Vagina (tissue), 2 donors: Measurements from ENCODE around the gene AMIGO2. TPM values are rescaled to one million over a fixed set of nuclear protein-coding genes. Genes with fewer than 3 reads are reported as not detected.
A peak's percentile ranks its signal among the peaks of the same experiment; 100 is the strongest.

ENCODE experiments used
- DNase-seq, 2 donors: peaks; one replicate each; pipeline ENCODE4 v3.0.0-alpha.2; 2017; ENCODE audit errors: extremely low spot score in 2 of 2
- H3K27ac ChIP-seq: fragments of 200-600 bp; sonication (generic); one replicate; pipeline ENCODE4 v1.5.1; 2019
- H3K27me3 ChIP-seq: fragments of 200-600 bp; sonication (generic); one replicate; pipeline ENCODE4 v1.5.1; 2019
- H3K36me3 ChIP-seq, 2 donors: fragments of 200-600 bp; sonication (generic); one replicate each; pipeline ENCODE4 v1.5.1; 2017 to 2019
- H3K4me1 ChIP-seq: fragments of 200-600 bp; sonication (generic); one replicate; pipeline ENCODE4 v1.5.1; 2019
- H3K4me3 ChIP-seq, 2 donors: fragments of 200-600 bp; sonication (generic); 1 replicate in 1 of 2; 2 replicates in 1 of 2; pipeline ENCODE4 v1.5.1; 2016 to 2019
- H3K9me3 ChIP-seq: fragments of 200-600 bp; sonication (generic); one replicate; pipeline ENCODE4 v1.5.1; 2019
- CTCF ChIP-seq, 3 experiments: fragments of 450-650 bp in 2 of 3; fragments of 200-600 bp in 1 of 3; sonication (generic) in 1 of 3; IDR thresholded peaks; one replicate each; pipeline ENCODE4 v1.5.1; 2017 to 2019; ENCODE audit warnings: antibody characterized with exemption in 3 of 3, mild to moderate bottlenecking in 2 of 3, moderate library complexity in 2 of 3
- POLR2A ChIP-seq, 2 donors: fragments of 450-650 bp; IDR thresholded peaks; one replicate each; pipeline ENCODE4 v1.6.1; 2017; ENCODE audit warnings: antibody characterized with exemption in 2 of 2, mild to moderate bottlenecking in 2 of 2, moderate library complexity in 2 of 2
- POLR2AphosphoS5 ChIP-seq, 2 donors: sonication (generic); formaldehyde crosslinking; IDR thresholded peaks; one replicate each; pipeline ENCODE4 v1.9.0; 2017; ENCODE audit warnings: antibody characterized with exemption in 2 of 2, mild to moderate bottlenecking in 2 of 2, low read depth in 1 of 2; ENCODE audit not compliant: insufficient read depth in 1 of 2
- intact Hi-C: fragments of 100-400 bp; cut with DNase I; formaldehyde crosslinking; loops from one replicate; pipeline ENCODE4 v1.15.1; 2023
- total RNA-seq: library from RNA; depleted of rRNA; stranded (reverse); fragments of >200 nt; gene quantifications from one replicate; pipeline ENCODE4 v1.2.3, GENCODE V29; 2016

Gene AMIGO2
- total RNA-seq, 1 donor from 2014 or later = 20.4 TPM

- Histone ChIP-seq H3K36me3 (no peaks in the 10 kb centered on the region), H3K9me3 (no peaks in the 10 kb centered on the region), H3K27me3 (no peaks in the 10 kb centered on the region), H3K4me1 (peaks cover 5% of the 10 kb centered on the region), H3K4me3 (no peak overlapping the region), H3K27ac (no peak overlapping the region)
- DNase-seq = no peak
- TF ChIP-seq CTCF (IDR thresholded peaks at IDR 0.05) = no peak
- TF ChIP-seq POLR2A (IDR thresholded peaks at IDR 0.05) = no peak
- TF ChIP-seq POLR2AphosphoS5 (IDR thresholded peaks at IDR 0.05; ENCODE audit: insufficient read depth in 1 of 2, low read depth in 1 of 2) = no peak
- intact Hi-C loops = loop anchor here (10.0 kb wide), 1 partner anchor 265 kb away; no protein-coding TSS in a partner anchor
Observed at GRCh38 chr12:47039756-47040155, 40.0 kb downstream of the AMIGO2 start.

GRCh38 chr12:47039079-47039478 lies 40.7 kb downstream of the AMIGO2 start:
- intact Hi-C loops = loop anchor here (10.0 kb wide), 1 partner anchor 266 kb away; no protein-coding TSS in a partner anchor

DNA sequence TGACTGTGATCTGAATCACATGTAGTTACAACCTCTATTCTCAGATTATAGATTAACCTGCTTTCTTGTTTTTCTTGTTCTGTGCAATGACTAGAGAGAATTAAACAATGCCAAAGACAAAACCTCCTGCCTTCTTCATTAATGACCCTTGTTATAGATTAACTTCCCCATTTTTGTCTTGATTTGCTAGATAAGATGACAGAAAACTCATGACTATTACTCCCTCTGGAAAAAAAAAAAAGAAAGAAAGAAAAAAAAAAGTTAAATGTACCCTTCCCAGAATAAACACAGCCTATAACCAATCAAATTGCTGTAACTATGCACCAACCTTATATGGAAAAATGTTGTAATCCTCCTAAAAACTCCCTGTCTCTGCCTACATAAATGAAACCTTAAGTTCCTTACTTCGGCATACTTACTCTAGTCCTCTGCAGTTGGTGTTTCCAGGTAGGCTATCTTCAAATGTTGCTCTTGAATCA lies 41.5 kb downstream of the AMIGO2 start:
- H3K4me3 ChIP-seq = no peak overlapping the region
- no peak overlapping the region for H3K27ac ChIP-seq
- no peaks in the 10 kb centered on the region for H3K36me3 ChIP-seq
- DNase-seq = no peak
- TF ChIP-seq POLR2AphosphoS5 (IDR thresholded peaks at IDR 0.05; ENCODE audit: insufficient read depth in 1 of 2, low read depth in 1 of 2) (no peak), CTCF (IDR thresholded peaks at IDR 0.05) (no peak), POLR2A (IDR thresholded peaks at IDR 0.05) (no peak)
- intact Hi-C loops = loop anchor here (10.0 kb wide), 1 partner anchor 266 kb away; no protein-coding TSS in a partner anchor
- H3K9me3 ChIP-seq = no peaks in the 10 kb centered on the region
- H3K27me3 ChIP-seq = no peaks in the 10 kb centered on the region
- H3K4me1 ChIP-seq = peaks cover 6% of the 10 kb centered on the region

More at GRCh38 chr12:47039079-47039478, 40.7 kb downstream of the AMIGO2 start:
- Histone ChIP-seq H3K4me3 (no peak overlapping the region), H3K27ac (no peak overlapping the region), H3K36me3 (no peaks in the 10 kb centered on the region), H3K27me3 (no peaks in the 10 kb centered on the region), H3K4me1 (peaks cover 6% of the 10 kb centered on the region), H3K9me3 (no peaks in the 10 kb centered on the region)
- no peak for TF ChIP-seq CTCF (IDR thresholded peaks at IDR 0.05)
- TF ChIP-seq POLR2AphosphoS5 (IDR thresholded peaks at IDR 0.05; ENCODE audit: insufficient read depth in 1 of 2, low read depth in 1 of 2) = no peak
- TF ChIP-seq POLR2A (IDR thresholded peaks at IDR 0.05) = no peak
- DNase-seq = no peak

DNA sequence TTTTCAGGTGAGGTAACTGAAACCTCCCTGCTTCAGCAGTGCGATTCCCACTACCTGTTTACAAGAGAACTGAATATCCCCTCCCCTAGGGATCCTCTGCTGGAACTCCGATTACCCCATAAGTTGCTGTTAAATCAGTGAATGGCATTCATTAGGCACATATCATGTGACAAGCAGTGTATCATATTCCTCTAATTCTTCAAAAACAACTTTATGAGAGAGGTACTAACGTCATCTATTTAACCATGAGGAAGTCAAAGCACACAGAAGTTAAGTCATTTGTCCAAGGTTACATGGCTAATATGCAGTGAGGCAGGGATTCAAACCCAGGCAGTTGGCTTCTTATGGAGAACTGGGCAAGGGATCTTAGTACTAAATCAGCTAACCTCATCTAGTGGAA lies 44.3 kb downstream of the AMIGO2 start:
- H3K4me3 ChIP-seq = no peak overlapping the region
- no peak for DNase-seq
- H3K36me3 ChIP-seq = no peaks in the 10 kb centered on the region
- no peak for TF ChIP-seq POLR2A (IDR thresholded peaks at IDR 0.05)
- no peak for TF ChIP-seq CTCF (IDR thresholded peaks at IDR 0.05)
- no peak for TF ChIP-seq POLR2AphosphoS5 (IDR thresholded peaks at IDR 0.05; ENCODE audit: insufficient read depth in 1 of 2, low read depth in 1 of 2)
- H3K27me3 ChIP-seq = no peaks in the 10 kb centered on the region
- intact Hi-C loops = loop anchor here (10.0 kb wide), 1 partner anchor 269 kb away; no protein-coding TSS in a partner anchor
- no peaks in the 10 kb centered on the region for H3K9me3 ChIP-seq
- H3K27ac ChIP-seq = no peak overlapping the region
- peaks cover 6% of the 10 kb centered on the region for H3K4me1 ChIP-seq

GRCh38 chr12:47034661-47035060 lies 45.1 kb downstream of the AMIGO2 start:
- Histone ChIP-seq H3K4me1 (peaks cover 6% of the 10 kb centered on the region), H3K27me3 (no peaks in the 10 kb centered on the region), H3K9me3 (no peaks in the 10 kb centered on the region), H3K4me3 (no peak overlapping the region), H3K27ac (peak overlapping the region; percentile 17), H3K36me3 (no peaks in the 10 kb centered on the region)
- DNase-seq = no peak
- intact Hi-C loops = loop anchor here (10.0 kb wide), 1 partner anchor 270 kb away; no protein-coding TSS in a partner anchor
- TF ChIP-seq CTCF (IDR thresholded peaks at IDR 0.05) (no peak), POLR2AphosphoS5 (IDR thresholded peaks at IDR 0.05; ENCODE audit: insufficient read depth in 1 of 2, low read depth in 1 of 2) (no peak), POLR2A (IDR thresholded peaks at IDR 0.05) (no peak)
